ENCODE measurements around the gene DAB1.

The DAB1 gene

DNA sequence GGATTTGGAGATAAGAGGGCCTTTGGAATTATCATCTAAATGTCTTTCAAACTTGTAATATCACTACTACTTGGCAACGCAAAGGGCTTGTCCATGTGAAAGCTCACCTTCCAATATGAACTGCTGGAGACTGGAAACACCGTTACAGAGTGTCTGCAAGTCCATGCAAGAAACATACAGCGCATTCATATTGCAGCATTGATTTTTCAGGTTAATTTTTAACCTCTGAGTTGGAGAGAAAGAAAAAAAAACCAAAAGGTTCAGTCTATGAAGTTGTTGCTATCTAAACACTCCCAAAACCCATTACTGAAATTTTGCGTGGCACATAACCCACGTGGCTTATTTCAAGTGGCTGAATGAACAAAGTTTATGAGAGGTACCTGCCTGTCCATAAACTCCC, 23.8 kb downstream of the DAB1 start:
- no peak for TF ChIP-seq POLR2A (IDR thresholded peaks at IDR 0.05; ENCODE audit: low read depth, low read length)
- DNase-seq (ENCODE audit: insufficient read length, low spot score) (no peak), FAIRE-seq (no peak)

DNA sequence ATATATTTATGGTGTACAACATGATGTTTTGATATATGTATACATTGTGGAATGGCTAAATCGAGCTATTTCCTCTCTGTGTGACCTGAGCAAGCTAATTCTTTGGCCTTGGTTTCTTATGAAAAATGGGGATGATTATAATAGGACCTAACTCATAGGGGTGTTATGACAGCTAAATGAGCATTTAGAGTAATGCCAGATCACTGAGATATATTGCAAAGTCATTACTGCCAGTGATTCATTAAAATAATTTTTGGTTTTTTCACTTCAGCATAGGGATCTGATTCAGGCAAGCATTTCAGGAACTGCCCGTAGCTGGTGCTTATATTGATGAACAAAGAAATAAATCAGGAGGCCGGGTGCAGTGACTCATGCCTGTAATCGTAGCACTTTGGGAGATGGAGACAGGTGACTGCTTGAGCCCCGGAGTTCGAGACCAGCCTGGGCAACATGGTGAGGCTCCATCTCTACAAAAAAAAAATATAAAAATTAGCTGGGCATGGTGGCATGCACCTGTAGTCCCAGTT, 30.7 kb downstream of the DAB1 start:
- TF ChIP-seq POLR2A (IDR thresholded peaks at IDR 0.05; ENCODE audit: low read depth, low read length): no peak
- FAIRE-seq (no peak), DNase-seq (ENCODE audit: insufficient read length, low spot score) (no peak)

DNA sequence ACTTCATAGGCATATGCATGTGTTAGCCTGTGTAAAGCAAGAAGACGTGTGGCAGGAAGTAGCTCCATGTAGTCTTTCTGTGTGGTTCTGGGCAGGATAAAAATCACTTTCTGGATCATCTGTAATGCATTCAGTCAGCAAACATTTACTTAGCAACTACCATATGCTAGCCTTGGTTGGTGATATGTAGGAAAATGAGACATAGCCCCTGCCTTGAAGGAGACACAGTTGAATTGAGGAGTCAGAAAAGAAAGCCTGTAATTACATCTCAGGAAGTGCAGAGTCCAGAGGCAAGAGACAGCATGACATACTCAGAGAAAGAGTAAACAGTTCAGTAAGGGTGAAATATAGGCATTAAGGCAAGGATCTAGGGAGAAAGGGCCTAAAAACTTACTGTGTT, 38.5 kb downstream of the DAB1 start:
- DNase-seq (ENCODE audit: insufficient read length, low spot score): no peak
- TF ChIP-seq POLR2A (IDR thresholded peaks at IDR 0.05; ENCODE audit: low read depth, low read length): no peak
- no peak for FAIRE-seq

DNA sequence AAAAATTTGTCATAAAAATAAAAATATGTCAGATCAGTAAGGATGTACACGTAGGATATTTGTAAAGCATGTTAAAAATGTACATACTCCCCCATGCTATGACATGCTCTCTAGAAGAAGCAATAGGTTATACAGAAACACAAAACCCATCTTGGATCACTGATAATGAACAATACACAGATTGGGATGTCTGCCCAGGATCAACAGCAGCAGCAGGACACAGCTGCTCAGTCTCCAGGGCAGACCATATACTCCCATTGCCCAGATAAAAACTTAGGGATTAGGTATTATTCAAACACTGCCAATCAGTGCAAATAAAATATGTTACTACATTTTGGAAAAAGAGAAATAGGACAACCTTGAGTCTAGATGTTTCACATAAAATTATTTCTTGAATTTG, 39.0 kb downstream of the DAB1 start:
- no peak for TF ChIP-seq POLR2A (IDR thresholded peaks at IDR 0.05; ENCODE audit: low read depth, low read length)
- no peak for FAIRE-seq
- DNase-seq (ENCODE audit: insufficient read length, low spot score): no peak

DNA sequence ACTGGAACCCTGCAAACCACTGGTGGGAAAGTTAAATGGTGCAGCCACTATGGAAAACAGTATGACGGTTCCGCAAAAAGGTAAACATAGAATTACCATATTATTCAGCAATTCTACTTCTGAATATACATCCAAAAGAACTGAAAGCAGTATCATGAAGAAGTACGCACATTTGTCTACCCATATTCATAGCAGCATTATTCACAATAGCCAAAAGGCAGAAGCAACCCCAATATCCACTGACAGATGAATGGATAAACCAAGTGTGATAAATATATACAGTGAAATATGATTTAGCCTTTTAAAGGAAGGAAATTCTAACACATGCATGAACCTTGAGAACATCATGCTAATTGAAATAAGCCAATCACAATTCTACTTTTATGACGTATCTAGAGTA, 39.6 kb downstream of the DAB1 start:
- FAIRE-seq: no peak
- TF ChIP-seq POLR2A (IDR thresholded peaks at IDR 0.05; ENCODE audit: low read depth, low read length): no peak
- DNase-seq (ENCODE audit: insufficient read length, low spot score): no peak

DNA sequence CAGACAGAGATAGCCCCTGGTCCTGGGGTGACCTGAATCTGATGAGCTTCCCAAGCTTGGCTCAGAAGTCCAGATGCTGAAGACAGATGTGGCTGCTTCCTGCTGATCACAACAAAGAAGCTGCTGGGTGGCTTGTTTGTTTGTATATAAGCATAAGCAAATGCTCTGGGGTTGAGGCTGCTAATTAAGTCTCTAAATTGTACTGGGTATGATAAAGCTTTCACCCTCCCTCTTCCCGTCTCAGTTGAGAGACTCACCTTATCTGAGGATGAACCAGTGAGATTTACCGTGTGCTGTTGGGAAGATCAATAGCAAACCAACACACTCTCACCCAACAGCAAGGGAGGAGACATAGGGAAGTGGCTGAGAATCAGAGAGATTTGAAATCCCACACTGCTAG, 42.0 kb downstream of the DAB1 start:
- no peak for DNase-seq (ENCODE audit: insufficient read length, low spot score)
- TF ChIP-seq POLR2A (IDR thresholded peaks at IDR 0.05; ENCODE audit: low read depth, low read length): no peak
- FAIRE-seq: no peak

DNA sequence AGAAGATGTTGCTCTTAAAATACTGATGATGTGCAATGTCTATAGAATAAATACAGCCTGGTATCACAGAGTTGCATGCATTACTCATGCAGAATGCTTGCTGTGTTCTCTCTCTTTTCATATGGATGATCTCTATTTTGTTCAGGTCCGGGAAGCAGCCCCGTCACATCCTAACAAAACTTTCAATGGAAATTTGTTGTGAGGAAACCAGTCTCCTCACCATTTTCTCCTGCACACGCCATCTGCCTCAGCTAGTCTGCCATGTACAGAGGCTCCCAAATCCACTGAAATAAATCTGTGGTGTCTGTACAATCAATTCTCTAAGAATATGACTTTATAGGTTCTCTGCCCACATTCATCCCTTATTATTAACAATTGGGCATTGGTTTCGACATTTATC, 42.4 kb downstream of the DAB1 start:
- FAIRE-seq: no peak
- DNase-seq (ENCODE audit: insufficient read length, low spot score): no peak
- TF ChIP-seq POLR2A (IDR thresholded peaks at IDR 0.05; ENCODE audit: low read depth, low read length): no peak

DNA sequence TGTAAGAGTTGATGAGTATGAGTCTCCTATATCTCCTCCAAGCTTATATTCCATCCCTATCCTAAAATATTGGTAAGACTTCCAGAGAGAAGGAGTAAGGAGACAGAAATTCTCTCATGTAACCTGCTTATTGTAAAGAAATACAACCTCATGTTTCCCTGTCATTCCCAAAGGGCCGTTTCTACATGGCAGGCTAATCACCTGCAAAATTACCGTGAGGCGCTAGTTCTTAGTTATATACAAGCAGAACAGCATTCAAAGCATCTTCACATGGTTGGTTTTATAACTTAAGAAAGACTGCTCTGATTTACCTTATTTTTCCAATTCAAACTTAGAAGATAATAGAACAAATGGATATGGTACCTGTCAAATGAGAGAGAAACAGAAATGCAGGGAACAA, 42.9 kb downstream of the DAB1 start:
- no peak for TF ChIP-seq POLR2A (IDR thresholded peaks at IDR 0.05; ENCODE audit: low read depth, low read length)
- FAIRE-seq: no peak
- DNase-seq (ENCODE audit: insufficient read length, low spot score): no peak

DNA sequence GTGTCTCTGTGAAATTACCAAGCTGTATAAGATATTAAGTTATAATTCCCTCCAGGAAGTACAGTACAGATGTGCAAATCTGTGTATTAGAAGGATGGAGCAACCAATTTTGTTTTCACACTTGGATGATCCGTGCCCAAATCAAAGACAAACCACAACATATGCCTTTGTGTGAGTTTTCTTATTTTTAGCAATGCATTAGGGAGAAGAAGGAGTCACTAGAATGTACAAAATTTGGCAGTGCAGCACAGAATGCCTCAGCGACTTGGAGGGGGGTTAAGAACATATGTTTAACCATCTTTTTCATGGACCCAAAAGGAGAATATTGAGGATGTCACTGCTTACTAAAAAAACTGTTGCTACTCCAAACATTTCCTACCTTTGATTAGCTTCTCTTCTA, 45.3 kb downstream of the DAB1 start:
- DNase-seq (ENCODE audit: insufficient read length, low spot score) (no peak), FAIRE-seq (no peak)
- TF ChIP-seq POLR2A (IDR thresholded peaks at IDR 0.05; ENCODE audit: low read depth, low read length): no peak

DNA sequence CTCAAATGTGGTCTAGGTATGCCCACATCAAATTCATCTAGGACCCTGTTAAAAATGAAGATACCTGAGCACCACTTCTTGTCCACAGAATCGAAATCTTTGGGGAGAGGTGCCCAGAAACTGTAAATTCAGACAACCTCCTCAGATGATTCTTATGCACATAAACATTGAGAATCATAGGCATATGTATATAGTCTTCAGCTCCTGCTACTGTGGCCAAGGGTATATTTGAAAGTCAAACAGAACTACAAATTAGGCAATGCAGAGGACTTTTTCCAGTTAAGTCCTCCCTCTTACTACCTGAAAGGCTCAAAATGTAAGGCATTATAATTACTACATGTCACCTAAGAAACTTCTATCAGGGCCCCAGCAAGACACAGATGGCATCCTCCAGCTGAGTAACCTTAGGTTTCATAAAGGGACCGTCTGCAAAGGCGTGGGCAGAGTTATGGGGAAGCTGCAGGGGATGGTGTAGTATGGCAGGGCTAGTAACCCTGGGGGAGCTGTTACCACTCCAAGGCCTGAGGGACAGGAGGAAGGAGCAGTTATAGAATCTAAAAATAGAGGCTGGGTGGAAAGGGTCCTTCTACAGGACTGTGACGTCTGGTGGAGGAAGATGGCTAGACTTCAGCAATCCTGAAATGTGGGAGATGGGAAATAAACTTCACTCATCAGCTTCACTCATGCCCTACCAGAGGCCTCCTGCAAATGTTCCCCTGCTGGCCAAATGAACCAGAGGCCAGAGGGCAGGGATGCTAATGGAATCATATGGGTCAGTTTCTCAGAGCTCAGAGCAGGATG, 46.3 kb downstream of the DAB1 start:
- TF ChIP-seq POLR2A (IDR thresholded peaks at IDR 0.05; ENCODE audit: low read depth, low read length): no peak
- FAIRE-seq: no peak
- DNase-seq (ENCODE audit: insufficient read length, low spot score): no peak

DNA sequence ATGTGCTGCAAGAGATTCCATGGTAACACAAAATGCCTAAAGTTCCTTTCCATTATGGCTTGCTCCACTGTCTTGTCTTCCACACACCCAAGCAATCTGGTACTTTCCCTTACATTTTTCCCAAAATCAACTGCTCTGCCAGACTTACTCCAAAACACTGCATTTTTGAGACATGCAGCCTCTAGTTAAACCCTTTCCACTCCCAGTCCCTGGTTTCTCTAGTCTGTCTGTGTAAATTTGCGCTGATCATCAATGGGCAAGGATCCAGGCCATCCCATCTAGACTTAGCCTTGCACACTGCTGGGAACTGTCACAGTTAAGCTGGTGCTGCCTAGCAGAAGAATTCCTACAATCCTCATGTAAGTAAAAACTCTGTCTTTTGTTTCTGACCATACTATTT, 47.8 kb downstream of the DAB1 start:
- FAIRE-seq (no peak), DNase-seq (ENCODE audit: insufficient read length, low spot score) (no peak)
- no peak for TF ChIP-seq POLR2A (IDR thresholded peaks at IDR 0.05; ENCODE audit: low read depth, low read length)

DNA sequence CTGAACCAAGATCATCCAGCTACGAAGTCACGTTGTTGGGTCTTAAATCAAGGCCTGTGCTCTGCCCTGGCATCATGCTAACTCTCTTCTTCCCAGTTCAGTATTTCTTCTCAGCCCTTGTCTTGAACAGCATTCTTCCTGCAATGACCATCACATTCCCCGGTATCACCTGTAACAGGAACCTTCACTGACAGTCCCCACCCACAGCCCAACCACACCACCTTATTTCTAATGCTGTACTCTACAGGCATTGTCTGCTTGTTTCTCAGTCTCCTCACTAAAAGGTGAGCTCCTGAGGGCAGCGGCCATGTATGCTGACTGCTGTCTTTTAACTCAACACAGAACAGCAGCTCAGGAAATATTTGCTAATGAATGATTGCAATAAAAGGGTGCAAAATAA, 54.0 kb downstream of the DAB1 start:
- no peak for FAIRE-seq
- no peak for TF ChIP-seq POLR2A (IDR thresholded peaks at IDR 0.05; ENCODE audit: low read depth, low read length)
- no peak for DNase-seq (ENCODE audit: insufficient read length, low spot score)

DNA sequence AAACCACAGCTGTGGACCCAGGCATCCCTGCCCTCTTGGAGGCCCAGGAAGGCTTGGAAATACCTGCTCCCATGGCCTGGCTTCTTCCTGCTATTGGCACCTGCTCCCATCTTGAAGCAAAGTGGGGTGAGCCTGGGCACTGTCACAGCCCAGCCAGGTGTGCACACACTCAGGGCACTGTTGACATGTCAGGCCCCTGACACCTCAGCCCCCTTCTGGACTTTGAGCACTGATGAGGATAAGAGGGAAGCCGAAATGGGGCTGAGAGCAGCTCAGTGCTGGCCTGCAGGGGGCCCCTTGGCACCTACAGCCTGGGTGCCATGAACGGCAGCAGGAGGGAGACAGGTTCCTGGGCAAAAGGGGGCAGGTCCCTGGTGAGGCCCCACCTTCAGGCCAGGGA, 55.9 kb downstream of the DAB1 start:
- DNase-seq (ENCODE audit: insufficient read length, low spot score) (no peak), FAIRE-seq (no peak)
- no peak for TF ChIP-seq POLR2A (IDR thresholded peaks at IDR 0.05; ENCODE audit: low read depth, low read length)

DNA sequence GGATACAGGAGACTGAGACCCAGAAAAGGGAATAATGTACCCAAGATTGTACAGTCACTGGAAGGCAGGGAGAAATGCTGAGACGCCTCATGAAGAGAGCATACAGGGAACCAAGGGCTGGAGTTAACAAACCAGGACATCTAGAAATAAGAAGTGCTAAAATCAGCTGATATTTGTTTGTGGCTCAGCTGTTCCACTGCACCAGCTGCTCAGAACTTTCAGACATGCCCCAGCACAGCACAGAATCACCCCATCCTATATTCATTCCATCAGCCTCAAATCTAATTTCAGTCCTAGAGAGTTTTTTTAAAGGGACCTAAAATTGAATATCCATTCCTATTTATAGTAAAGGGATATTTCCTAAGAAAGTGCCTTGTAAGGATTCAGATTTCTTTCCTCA, 60.2 kb downstream of the DAB1 start:
- FAIRE-seq (no peak), DNase-seq (ENCODE audit: insufficient read length, low spot score) (no peak)
- no peak for TF ChIP-seq POLR2A (IDR thresholded peaks at IDR 0.05; ENCODE audit: low read depth, low read length)

DNA sequence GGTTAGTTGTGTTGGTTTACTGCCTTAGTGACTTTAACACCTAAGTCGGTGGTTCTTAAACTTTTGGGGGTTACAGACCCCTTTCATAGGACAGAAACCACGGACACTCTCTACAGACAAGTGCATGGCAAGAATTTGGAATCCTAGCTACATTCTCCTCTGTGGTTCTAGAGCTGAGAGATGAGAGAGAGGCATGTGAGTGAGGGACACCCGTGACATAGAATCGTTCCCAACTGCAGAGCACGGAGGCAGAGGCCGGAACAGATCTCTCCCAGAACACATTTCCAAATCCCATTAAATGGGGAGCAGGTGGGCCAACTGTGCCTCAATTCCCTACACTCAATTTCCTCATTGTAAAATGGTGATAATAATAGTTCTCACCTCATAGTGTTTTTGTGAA, 60.7 kb downstream of the DAB1 start:
- TF ChIP-seq POLR2A (IDR thresholded peaks at IDR 0.05; ENCODE audit: low read depth, low read length): no peak
- no peak for FAIRE-seq
- DNase-seq (ENCODE audit: insufficient read length, low spot score): no peak

All from H54 (cell line).